Parathyroid adenoma (tissue), 2 donors: ENCODE results near the gene CAND2.
A peak's percentile ranks its signal among the peaks of the same experiment; 100 is the strongest.

Source experiments
- H2AFZ ChIP-seq: fragments of 300-600 bp; sonication (generic); one replicate; pipeline ENCODE4 v1.7.0; 2017; ENCODE audit warnings: antibody characterized with exemption, mild to moderate bottlenecking
- H3K27ac ChIP-seq: fragments of 300-600 bp; sonication (generic); one replicate; pipeline ENCODE4 v1.7.0; 2017
- H3K27me3 ChIP-seq: fragments of 300-600 bp; sonication (generic); one replicate; pipeline ENCODE4 v1.7.0; 2017; ENCODE audit warnings: low read length; ENCODE audit not compliant: control insufficient read depth, insufficient read depth
- H3K36me3 ChIP-seq: fragments of 300-600 bp; sonication (generic); one replicate; pipeline ENCODE4 v1.7.0; 2017; ENCODE audit warnings: low read length; ENCODE audit not compliant: control insufficient read depth, insufficient read depth
- H3K4me1 ChIP-seq: fragments of 300-600 bp; sonication (generic); one replicate; pipeline ENCODE4 v1.7.0; 2017; ENCODE audit warnings: control low read depth
- H3K4me2 ChIP-seq: fragments of 300-600 bp; sonication (generic); one replicate; pipeline ENCODE4 v1.7.0; 2017; ENCODE audit warnings: low read length
- H3K4me3 ChIP-seq: fragments of 300-600 bp; sonication (generic); one replicate; pipeline ENCODE4 v1.7.0; 2017; ENCODE audit warnings: low read depth, low read length
- H3K79me2 ChIP-seq: fragments of 300-600 bp; sonication (generic); one replicate; pipeline ENCODE4 v1.7.0; 2017; ENCODE audit warnings: control low read depth
- H3K9ac ChIP-seq: fragments of 300-600 bp; sonication (generic); one replicate; pipeline ENCODE4 v1.7.0; 2017; ENCODE audit warnings: mild to moderate bottlenecking
- H3K9me3 ChIP-seq: fragments of 300-600 bp; sonication (generic); one replicate; pipeline ENCODE4 v1.7.0; 2017; ENCODE audit warnings: low read length; ENCODE audit not compliant: control insufficient read depth
- CTCF ChIP-seq: fragments of 300-600 bp; sonication (generic); IDR thresholded peaks from one replicate; pipeline ENCODE4 v1.7.0; 2017; ENCODE audit warnings: antibody characterized with exemption, mild to moderate bottlenecking
- donor health status: primary hyperparathyroidism.

CAND2 gene

GRCh38 chr3:12791430-12791829 is 5.0 kb upstream of the CAND2 start:
- no peak overlapping the region for H3K9ac ChIP-seq
- no peak overlapping the region for H3K4me3 ChIP-seq
- no peak overlapping the region for H2AFZ ChIP-seq
- no peak overlapping the region for H3K4me2 ChIP-seq
- peaks cover 14% of the 10 kb centered on the region for H3K4me1 ChIP-seq
- H3K79me2 ChIP-seq: no peaks in the 10 kb centered on the region
- no peak overlapping the region for H3K27ac ChIP-seq
- no peaks in the 10 kb centered on the region for H3K27me3 ChIP-seq
- no peaks in the 10 kb centered on the region for H3K36me3 ChIP-seq
- no peaks in the 10 kb centered on the region for H3K9me3 ChIP-seq
- TF ChIP-seq CTCF: no peak

- no peak overlapping the region for H3K9ac ChIP-seq
- peak overlapping the region; percentile 8 for H2AFZ ChIP-seq
- H3K4me2 ChIP-seq: no peak overlapping the region
- H3K4me1 ChIP-seq: peaks cover 3% of the 10 kb centered on the region
- no peaks in the 10 kb centered on the region for H3K79me2 ChIP-seq
- no peaks in the 10 kb centered on the region for H3K9me3 ChIP-seq
- H3K4me3 ChIP-seq: no peak overlapping the region
- no peak overlapping the region for H3K27ac ChIP-seq
- H3K36me3 ChIP-seq: no peaks in the 10 kb centered on the region
- no peak for TF ChIP-seq CTCF
- no peaks in the 10 kb centered on the region for H3K27me3 ChIP-seq
Observed at GRCh38 chr3:12793701-12794100, 2.8 kb upstream of the CAND2 start.

GRCh38 chr3:12797124-12797891 is 828 bp downstream of the CAND2 start:
- H2AFZ ChIP-seq: peak overlapping the region; percentile 100
- no peak for TF ChIP-seq CTCF
- no peak overlapping the region for H3K4me2 ChIP-seq
- peaks cover 3% of the 10 kb centered on the region for H3K4me1 ChIP-seq
- H3K79me2 ChIP-seq: no peaks in the 10 kb centered on the region
- H3K9me3 ChIP-seq: no peaks in the 10 kb centered on the region
- no peaks in the 10 kb centered on the region for H3K27me3 ChIP-seq
- H3K4me3 ChIP-seq: no peak overlapping the region
- H3K36me3 ChIP-seq: no peaks in the 10 kb centered on the region
- H3K27ac ChIP-seq: peak overlapping the region; percentile 70
- H3K9ac ChIP-seq: no peak overlapping the region

GRCh38 chr3:12797892-12798558 is 1.5 kb downstream of the CAND2 start:
- Histone ChIP-seq H3K79me2 (no peaks in the 10 kb centered on the region), H3K27ac (peak overlapping the region; percentile 45), H3K36me3 (no peaks in the 10 kb centered on the region), H3K9ac (no peak overlapping the region), H3K4me2 (no peak overlapping the region), H3K9me3 (no peaks in the 10 kb centered on the region), H3K4me1 (peaks cover 3% of the 10 kb centered on the region), H2AFZ (no peak overlapping the region), H3K4me3 (no peak overlapping the region), H3K27me3 (no peaks in the 10 kb centered on the region)
- no peak for TF ChIP-seq CTCF
